ENCODE results near the gene KLRK1. TPM values are rescaled to one million over a fixed set of nuclear protein-coding genes. Genes with fewer than 3 reads are reported as not detected.

Gene KLRK1
- total and polyA plus RNA-seq, 2 donors (not counting 1 experiment from before 2014, with no cell fraction given): 0.84 to 2.1 TPM

GRCh38 chr12:10405294-10405693 lies 15.5 kb upstream of the KLRK1 start:
- DNase-seq (no peak), ATAC-seq (ENCODE audit: low read depth) (no peak)
- Histone ChIP-seq H3K4me2 (replicated peaks; ENCODE audit: low read depth, low read length, poor library complexity, severe bottlenecking) (no peak overlapping the region), H2AFZ (ENCODE audit: insufficient read depth, low read depth, low read length, poor library complexity, severe bottlenecking) (no peak overlapping the region), H3K27ac (ENCODE audit: low read length in 2 of 2) (no peak overlapping the region), H3K36me3 (replicated peaks in 1 of 2; ENCODE audit: control extremely low read depth in 1 of 2, control insufficient read depth in 1 of 2, extremely low read depth in 1 of 2, insufficient read depth in 2 of 2, low read length in 1 of 2) (no peaks in the 10 kb centered on the region), H3K4me1 (ENCODE audit: control insufficient read depth in 2 of 2, insufficient read depth in 2 of 2, low read length in 2 of 2) (peaks cover 10% of the 10 kb centered on the region in 2 donors), H3K9me3 (ENCODE audit: control extremely low read depth in 1 of 3, control insufficient read depth in 2 of 3, insufficient read depth in 1 of 3, low read length in 2 of 3) (peaks cover 0 to 3% (median 0%) of the 10 kb centered on the region in 3 donors), H3K27me3 (replicated peaks in 1 of 4; ENCODE audit: control extremely low read depth in 1 of 4, control insufficient read depth in 3 of 4, insufficient read depth in 4 of 4, low read length in 3 of 4) (no peaks in the 10 kb centered on the region), H3K4me3 (ENCODE audit: control extremely low read depth in 1 of 5, extremely low read depth in 1 of 5, insufficient read depth in 1 of 5, low read depth in 2 of 5, low read length in 4 of 5) (no peak overlapping the region), H3K79me2 (ENCODE audit: control insufficient read depth, insufficient read depth, low read length) (no peaks in the 10 kb centered on the region), H3K9ac (ENCODE audit: low read length) (no peak overlapping the region), H4K20me1 (ENCODE audit: control insufficient read depth, insufficient read depth, low read length, poor library complexity, severe bottlenecking) (no peaks in the 10 kb centered on the region)
- Mint-ChIP-seq H3K4me1 (peaks cover 7% of the 10 kb centered on the region), H3K27ac (no peak overlapping the region), H3K4me3 (no peak overlapping the region), H3K9me3 (ENCODE audit: insufficient read depth) (no peaks in the 10 kb centered on the region), H3K27me3 (peaks cover 19% of the 10 kb centered on the region)
- TF ChIP-seq CTCF (IDR thresholded peaks at IDR 0.05) (no peak), EZH2 (IDR thresholded peaks at IDR 0.05; ENCODE audit: borderline replicate concordance, insufficient read depth, low read depth, low read length, poor library complexity, severe bottlenecking) (no peak)
- WGBS (ENCODE audit: insufficient coverage): no CpG with 5 or more reads among the region's 5 CpGs
- intact Hi-C loops (cut with micrococcal nuclease): no loop called here
- POLR2A ChIA-PET: no interaction called here
- CTCF ChIA-PET: no interaction called here

- H3K79me2 ChIP-seq (ENCODE audit: control insufficient read depth, insufficient read depth, low read length): no peaks in the 10 kb centered on the region
- ChIA-PET POLR2A (no interaction called here), CTCF (no interaction called here)
- DNase-seq (no peak), ATAC-seq (ENCODE audit: low read depth) (no peak)
- no peak overlapping the region for H3K4me3 Mint-ChIP-seq
- TF ChIP-seq CTCF (IDR thresholded peaks at IDR 0.05): no peak
- no peak for TF ChIP-seq EZH2 (IDR thresholded peaks at IDR 0.05; ENCODE audit: borderline replicate concordance, insufficient read depth, low read depth, low read length, poor library complexity, severe bottlenecking)
- H3K4me1 ChIP-seq (ENCODE audit: control insufficient read depth in 2 of 2, insufficient read depth in 2 of 2, low read length in 2 of 2): peaks cover 10% of the 10 kb centered on the region in 2 donors
- H3K9ac ChIP-seq (ENCODE audit: low read length): no peak overlapping the region
- no peaks in the 10 kb centered on the region for H4K20me1 ChIP-seq (ENCODE audit: control insufficient read depth, insufficient read depth, low read length, poor library complexity, severe bottlenecking)
- H3K9me3 ChIP-seq (ENCODE audit: control extremely low read depth in 1 of 3, control insufficient read depth in 2 of 3, insufficient read depth in 1 of 3, low read length in 2 of 3): peaks cover 0 to 3% (median 0%) of the 10 kb centered on the region in 3 donors
- no peak overlapping the region for H2AFZ ChIP-seq (ENCODE audit: insufficient read depth, low read depth, low read length, poor library complexity, severe bottlenecking)
- H3K4me3 ChIP-seq (ENCODE audit: control extremely low read depth in 1 of 5, extremely low read depth in 1 of 5, insufficient read depth in 1 of 5, low read depth in 2 of 5, low read length in 4 of 5): no peak overlapping the region
- H3K27ac Mint-ChIP-seq: no peak overlapping the region
- peaks cover 7% of the 10 kb centered on the region for H3K4me1 Mint-ChIP-seq
- H3K27me3 ChIP-seq (replicated peaks in 1 of 4; ENCODE audit: control extremely low read depth in 1 of 4, control insufficient read depth in 3 of 4, insufficient read depth in 4 of 4, low read length in 3 of 4): no peaks in the 10 kb centered on the region
- intact Hi-C loops (cut with micrococcal nuclease): no loop called here
- no peak overlapping the region for H3K27ac ChIP-seq (ENCODE audit: low read length in 2 of 2)
- no peaks in the 10 kb centered on the region for H3K9me3 Mint-ChIP-seq (ENCODE audit: insufficient read depth)
- H3K36me3 ChIP-seq (replicated peaks in 1 of 2; ENCODE audit: control extremely low read depth in 1 of 2, control insufficient read depth in 1 of 2, extremely low read depth in 1 of 2, insufficient read depth in 2 of 2, low read length in 1 of 2): no peaks in the 10 kb centered on the region
- H3K27me3 Mint-ChIP-seq: peaks cover 23% of the 10 kb centered on the region
- H3K4me2 ChIP-seq (replicated peaks; ENCODE audit: low read depth, low read length, poor library complexity, severe bottlenecking): no peak overlapping the region
Observed at GRCh38 chr12:10404798-10405197, 15.0 kb upstream of the KLRK1 start.
